Measurements from ENCODE around the gene LSM14B.
A peak's percentile ranks its signal among the peaks of the same experiment; 100 is the strongest.
"Not testable (repeated sequence)": the region's sequence is repeated elsewhere in the genome, so short reads cannot be mapped to it uniquely, and the experiment has no call there.

The LSM14B gene

DNA sequence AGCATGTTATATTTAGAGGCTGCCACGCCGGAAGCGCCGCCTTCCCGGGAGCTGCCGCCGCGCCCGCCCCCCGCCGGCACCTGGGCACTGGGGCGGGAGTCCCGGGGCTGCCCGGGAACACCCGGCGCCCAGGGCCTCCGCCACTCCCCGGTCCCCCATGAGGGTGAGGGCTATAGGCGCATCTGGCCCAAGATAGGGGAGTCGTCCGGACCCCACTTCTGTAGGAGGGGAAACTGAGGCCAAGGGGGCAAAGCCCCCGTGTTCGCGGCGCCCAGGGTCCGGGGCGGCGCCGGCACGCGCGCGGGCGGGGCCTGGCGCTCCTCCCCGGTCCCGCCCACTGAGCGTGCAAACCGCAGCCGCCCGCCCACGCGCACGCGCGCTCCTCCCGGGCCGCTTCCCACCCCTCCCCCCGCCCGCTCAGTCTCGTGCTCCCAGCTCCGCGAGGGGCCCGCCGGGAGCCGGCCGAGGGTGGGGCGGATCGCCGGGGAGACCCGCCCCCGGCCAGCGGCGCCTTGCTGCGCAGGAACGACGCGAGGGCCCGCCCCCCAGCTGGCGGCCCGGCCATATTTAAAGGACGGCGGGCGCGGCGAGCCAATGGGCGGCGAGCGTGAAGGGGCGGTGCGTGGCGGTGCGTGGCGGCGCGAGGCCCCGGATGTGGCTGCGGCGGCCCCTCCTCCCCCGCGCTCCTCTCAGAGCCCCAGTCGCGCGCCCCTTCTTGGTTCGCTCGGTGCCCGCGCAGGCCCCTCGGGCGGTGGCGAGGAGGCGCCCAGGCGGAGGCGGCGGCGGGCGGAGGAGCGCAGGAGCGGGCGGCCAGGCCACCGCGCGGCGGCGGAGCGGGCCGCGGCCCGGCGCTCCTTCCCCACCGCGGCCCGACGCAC, at the start of gene LSM14B:
LSM14B (plus strand) TSS at position 700 of the 878 bp plus-strand sequence. CDS start 192 bp downstream, outside the sequence.
- DNase-seq = peak; percentile 93 to 94

DNA sequence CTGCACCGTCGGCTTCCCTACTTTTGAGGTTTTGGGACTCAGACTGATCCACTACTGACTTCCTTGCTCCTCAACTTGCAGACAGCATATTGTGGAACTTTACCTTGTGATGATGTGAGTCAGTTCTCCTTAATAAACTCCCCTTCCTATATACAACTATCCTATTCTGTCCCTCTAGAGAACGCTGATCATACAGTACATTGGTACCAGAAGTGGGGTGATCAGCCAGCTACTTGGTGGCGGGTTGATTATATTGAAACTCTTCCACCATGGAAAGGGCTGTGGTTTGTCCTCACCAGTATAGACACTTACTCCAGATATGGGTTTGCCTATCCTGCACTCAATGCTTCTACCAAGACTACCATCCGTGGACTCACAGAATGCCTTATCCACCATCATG, 49.0 kb upstream of the LSM14B start:
- DNase-seq = no peak

DNA sequence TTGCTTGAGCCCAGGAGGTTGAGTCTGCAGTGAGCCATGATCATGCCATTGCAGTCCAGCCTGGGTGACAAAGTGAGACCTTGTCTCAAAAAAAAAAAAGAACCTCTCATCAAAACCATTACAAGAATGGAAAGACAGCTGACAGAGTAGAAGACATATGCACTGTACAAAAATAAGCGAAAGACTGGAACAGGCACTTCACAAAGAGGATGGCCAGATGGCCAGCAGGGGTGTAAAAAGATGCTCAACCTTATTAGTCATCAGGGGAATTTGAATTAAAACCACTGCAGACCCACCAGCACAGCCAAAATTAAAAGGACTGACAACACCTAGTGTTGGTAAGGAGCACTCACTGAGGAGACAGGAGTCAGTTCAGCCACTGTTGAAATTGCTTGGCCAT, 43.1 kb upstream of the LSM14B start:
- DNase-seq = no peak

DNA sequence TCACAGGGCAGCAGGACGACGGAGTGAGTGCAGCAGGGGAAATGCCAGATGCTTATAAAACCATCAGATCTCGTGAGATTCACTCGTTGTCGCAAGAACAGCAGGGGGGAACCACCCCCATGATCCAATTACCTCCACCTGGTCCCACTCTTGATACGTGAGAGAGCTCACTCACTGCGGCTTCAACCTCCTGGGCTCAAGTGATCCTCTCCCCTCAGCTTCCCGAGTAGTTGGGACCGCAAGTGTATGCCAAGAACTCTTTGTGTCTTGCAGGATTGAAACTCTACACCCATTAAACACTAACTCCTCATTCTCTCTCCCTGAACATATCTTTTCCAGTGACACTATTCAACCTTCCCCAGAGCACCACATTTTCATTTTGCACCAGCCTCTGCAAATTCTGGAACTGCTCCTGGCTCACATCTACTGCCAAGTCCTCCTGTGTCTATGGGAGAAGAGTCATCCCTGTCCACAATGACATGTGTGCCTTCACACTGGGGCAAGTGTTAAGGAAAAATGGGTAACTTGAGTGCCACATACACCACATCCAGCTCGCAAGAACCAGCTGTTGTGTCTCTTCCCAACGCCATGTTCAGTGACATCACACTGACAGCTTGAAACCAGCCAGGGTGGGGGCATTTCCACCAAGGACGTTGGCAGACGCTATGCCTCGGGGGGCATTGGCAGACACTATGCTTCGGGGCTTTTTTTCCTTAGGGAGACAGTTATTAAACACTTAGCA, 41.9 kb upstream of the LSM14B start:
- no peak for DNase-seq

DNA sequence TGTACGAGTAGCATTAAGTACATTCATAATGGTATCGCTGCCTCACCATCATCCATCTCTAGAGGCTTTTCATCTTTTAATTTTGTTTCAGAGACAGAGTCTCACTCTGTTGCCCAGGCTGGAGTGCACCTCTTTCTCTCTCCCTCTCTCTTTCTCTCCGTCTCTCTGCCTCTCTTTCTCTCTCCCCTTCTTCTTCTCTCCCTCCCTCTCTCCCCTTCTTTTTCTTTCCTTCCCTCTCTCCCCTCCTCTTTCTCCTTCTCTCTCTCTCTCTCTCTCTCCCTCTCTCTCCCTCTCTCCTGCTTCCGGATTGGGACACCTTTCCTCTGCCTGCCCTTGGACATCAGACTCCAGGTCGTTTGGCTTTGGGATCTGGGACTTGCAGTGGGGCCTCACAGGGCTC, 39.0 kb upstream of the LSM14B start:
- no peak for DNase-seq

DNA sequence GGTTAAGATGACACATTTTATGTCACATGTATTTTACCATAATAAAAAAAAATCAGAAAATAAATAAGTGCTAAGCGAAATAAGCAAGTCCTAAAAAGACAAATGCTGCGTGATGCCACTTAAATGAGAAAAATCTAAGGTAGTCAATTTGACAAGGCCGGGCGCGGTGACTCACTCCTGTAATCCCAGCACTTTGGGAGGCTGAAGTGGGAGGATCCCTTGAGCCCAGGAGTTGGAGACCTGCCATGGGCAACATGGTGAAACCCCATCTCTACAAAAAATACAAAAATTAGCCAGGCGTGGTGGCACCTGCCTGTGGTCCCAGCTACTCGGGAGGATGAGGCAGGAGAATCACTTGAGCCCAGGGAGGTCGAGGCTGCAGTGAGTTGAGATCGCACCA, 38.1 kb upstream of the LSM14B start:
- not testable (repeated sequence) for DNase-seq

DNA sequence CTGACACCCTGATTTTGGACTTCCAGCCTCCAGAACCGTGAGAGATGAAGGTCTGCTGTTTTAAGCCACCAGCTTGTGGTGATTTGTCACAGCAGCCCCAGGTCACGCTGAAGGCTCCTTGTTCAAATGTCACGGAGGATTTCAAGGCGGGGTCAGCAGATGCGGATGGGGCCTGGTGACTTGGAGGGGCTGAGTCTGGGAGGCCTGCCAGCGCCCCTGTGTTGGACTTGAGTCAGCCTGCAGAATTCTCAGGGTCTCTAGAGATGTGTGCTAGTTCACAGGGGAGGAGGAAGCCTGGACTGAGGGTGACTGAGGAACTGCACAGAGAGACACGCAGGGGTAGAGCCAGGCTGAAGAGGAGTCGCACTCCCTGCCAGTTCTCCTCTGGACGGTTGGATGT, 37.1 kb upstream of the LSM14B start:
- DNase-seq = no peak

DNA sequence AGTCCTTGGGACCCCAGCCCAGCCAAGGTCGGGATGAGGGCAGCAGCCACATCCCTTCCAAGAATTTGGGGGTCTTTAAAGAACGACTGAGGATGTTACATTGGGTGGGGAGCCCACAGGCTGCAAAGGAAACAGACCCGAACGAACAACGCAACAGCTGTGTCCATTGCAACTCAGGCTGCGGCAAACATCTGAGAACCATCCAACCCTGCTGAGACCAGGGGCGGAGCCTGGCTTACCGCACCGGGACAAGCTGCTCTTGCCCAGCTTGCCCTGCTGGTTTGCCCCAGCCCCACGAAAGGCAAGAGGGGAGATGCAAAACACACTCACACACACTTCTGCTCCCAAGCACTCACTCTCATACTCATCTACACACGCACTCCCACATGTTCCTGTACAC, 35.0 kb upstream of the LSM14B start:
- DNase-seq = no peak

DNA sequence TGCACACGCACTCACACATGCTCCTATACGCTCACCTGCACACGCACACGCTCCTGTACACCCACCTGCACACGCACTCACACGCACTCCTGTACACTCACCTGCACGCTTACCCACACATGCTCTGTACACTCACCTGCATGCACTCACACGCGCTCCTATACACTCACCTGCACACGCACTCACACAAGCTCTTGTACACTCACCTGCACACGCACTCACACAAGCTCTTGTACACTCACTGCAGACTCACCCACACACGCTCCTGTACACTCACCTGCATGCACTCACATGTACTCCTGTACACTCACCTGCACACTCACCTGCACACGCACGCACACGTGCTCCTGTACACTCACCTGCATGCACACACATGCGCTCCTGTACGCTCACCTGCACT, 34.6 kb upstream of the LSM14B start:
- no peak for DNase-seq

DNA sequence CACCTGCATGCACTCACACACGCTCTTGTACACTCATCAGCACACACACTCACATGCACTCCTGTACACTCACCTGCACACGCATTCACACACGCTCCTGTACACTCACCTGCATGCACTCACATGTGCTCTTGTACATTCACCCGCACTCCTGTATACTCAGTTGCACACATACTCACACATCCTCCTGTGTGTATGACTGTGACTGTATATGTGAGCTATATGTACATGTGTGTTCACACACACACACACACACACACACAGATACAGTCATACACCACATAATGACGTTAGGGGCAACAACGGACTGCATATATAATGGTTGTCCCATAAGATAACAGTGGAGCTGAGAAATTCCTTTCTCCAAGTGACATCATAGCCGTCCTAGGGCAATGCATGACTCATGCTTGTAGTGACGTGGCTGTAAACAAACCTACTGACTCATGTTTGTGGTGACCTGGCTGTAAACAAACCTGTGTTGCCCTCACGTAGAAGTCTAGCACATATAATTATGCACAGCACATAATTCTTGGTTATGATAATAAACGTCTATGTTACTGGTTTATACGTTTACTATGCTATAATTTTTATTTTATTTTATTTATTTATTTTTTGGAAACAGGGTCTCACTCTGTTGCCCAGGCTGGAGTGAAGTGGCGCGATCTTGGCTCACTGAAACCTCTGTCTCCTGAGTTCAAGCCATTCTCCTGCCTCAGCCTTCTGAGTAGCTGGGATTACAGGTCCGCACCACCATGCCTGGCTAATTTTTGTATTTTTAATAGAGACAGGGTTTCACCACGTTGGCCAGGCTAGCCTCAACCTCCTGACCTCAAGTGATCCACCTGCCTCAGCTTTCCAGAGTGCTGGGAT, 33.8 kb upstream of the LSM14B start:
- DNase-seq = no peak

DNA sequence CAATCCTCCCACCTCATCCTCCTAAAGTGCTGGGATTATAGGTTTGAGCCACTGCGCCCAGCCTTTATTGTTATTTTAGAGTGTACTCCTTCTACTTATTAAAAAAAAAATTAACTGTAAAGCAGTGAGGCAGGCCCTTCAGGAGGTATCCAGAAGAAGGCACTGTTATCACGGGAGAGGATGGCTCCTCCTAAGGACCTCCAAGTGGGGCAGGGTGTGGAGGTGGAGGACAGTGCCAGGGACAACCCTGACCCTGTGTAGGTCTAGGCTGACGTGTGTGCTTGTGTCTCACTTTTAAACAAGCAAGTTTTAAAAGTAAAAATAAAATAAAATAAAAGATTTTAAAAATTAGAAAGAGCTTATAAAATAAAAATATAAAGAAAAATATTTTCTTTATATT, 32.9 kb upstream of the LSM14B start:
- DNase-seq = no peak

DNA sequence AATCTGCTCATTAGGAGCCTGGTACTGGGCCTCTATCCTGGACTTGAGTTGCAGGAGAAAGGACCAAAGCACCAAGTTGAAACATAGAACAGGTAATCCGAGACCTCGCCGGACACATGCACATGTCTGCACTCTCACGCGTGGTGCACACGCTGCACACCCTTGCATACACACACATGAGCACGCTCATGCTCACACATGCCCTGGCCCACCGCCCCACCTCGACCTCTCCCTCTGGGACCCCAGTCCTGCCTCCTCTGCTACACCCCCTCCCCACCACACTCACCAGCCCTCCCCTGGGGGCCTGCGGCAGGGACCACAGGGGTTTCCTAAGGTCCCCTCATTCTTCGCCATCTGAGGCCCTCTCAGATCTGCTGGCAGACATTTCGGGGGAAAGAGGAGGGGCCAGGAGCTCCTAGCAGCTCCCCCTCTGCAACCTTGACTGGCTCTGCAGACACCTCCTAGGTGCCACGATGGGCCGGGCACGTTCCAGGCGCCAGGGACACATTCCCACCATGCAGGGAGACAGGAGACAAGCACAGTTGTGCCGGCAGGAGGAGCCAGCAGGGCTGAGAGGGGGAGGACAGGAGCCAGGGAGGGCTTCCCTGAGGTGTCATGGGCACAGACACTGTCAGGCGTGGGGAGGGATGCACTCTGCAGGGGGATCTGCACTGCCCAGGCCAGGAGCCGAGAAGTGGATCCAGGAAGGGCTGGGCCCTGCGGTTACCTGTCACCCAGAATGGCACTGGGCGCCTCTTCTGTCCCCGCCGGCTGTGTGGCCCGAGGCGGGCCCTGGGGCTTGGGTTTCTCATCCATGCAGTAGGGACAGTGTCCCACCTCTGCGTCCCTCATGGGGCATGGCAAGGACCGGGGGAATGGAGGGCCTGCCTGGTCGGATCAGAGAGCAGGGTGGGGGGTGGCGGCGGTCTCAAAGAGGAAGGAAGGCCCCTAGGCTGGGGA, 25.6 kb upstream of the LSM14B start:
- DNase-seq = no peak

DNA sequence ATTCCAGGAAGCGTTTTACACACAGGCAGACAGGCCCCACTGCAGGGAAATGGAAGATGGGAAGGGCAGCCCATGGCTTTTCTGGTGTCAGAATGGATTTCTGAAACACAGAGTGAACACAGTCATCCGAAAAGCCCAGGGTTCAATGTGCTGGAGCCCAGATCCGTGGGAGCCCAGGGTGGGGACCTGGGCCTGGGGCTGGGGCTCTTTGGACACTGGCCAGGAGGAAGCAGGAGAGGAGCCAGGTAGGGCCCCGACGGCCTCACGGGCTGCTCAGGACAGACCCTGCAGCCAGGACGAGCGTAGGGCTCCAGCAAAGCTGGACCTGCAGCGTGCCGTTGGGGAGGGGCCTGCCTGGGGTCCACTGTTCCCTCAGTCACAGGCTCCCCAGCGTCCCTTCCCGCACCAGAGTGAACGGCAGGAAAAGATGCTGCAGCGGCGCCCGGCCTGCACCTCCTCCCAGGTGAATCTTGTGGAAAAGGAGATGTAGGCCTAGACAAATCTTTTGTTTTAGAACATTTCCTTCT, 24.3 kb upstream of the LSM14B start:
- no peak for DNase-seq

DNA sequence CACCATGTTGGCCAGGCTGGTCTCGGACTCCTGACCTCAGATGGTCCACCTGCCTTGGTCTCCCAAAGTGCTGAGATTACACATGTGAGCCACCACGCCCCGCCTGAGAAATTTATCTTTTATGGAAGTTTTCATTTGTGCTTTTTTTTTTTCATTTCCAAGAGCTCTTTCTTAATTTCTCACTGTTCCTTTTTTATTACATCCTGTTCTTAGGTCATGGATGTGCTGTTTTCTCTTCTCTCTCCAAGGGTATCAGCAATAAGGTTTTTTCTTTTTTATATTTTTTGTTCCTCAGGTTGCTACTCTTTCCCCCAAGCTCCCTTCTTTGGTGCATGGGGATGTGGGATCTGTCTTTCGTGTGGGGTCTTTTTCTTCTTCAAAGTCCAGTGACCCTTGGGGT, 21.2 kb upstream of the LSM14B start:
- DNase-seq = no peak

DNA sequence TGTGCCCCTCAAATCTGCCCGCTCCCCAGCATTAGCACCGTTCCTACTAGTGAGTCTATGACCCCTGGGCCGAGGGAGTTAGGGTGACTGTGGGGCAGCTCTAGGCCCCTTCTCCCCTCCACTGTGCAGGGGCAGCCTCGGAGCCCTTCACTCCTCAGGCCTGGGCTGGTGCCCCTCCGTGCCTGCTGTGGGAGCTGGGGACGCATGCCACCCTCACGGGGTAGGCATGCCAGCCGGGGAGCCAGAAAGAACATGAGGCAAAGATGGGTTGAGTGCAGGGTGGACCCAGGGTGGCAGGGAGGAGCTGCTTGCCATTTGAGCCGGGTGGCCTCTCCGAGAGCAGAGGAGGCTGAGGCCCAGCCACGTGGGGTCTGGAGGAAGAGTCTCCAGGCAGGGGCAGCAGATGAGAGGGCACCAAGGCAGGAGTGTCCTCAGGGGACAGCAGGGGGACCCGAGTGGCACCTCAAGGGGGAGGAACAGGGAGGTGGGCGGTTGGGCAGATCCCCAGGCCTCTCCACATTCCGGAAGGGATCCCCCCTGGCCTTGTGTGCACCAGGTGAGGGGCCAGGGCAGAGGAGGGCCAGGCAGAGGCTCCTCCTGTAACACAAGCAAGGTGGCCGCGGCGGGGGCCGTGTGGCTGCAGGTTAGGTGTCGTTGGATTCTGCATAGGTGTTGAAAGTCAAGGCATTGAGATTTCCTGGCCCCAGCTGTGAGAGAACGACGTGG, 18.6 kb upstream of the LSM14B start:
- DNase-seq = no peak

DNA sequence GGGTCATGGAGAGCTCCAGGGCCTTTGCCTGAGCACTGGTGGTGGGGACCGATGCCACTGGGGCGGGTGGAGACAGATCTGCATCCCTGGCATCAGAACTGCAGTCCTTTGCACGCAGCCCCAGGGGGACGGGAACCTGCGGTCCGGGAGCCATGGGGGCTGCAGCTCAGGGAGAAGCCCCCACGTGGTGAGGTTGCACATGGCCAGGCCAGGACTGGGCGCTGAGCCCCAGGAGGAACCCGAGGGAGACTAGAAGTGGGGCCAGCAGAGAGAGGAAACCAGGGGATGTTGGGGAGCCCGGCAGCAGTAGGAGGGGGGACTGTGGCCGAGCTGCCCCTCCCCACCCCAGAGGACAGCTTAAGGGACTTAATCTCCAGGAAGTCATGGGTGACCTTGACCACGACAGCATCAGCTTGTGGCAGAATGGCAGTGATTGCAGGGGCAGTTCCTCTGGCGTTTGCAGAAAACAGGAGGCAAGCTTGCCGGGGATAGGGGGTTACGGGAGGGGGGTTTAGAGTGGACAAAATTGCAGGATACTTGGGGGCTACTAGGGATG, 18.0 kb upstream of the LSM14B start:
- no peak for DNase-seq

DNA sequence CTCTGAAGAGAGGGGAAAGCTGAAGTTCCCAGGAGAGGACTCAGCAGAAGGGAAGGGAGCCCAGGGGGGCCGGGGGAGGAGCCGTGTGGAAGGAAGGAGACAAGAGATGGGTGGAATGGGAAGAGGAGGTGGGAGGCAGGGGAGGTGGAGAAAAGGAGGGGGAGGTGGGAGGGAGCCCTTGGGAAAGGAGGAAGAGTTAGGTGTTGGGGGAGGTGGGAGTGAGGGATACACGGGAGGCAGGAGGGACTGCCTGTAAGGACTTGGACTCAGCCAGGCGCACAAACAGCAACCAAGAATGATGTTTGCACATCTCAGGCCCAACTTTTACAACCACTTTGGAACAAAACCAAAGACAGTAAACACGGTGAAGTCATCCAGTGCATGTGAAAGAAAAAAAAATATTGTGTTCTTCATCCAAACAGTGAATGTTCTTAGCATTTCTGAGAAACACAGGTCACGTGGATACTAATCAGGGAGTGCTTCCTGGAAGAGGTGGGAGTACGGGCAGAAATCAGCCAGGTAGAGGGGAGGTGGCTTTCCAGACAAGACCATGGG, 17.4 kb upstream of the LSM14B start:
- DNase-seq = no peak

DNA sequence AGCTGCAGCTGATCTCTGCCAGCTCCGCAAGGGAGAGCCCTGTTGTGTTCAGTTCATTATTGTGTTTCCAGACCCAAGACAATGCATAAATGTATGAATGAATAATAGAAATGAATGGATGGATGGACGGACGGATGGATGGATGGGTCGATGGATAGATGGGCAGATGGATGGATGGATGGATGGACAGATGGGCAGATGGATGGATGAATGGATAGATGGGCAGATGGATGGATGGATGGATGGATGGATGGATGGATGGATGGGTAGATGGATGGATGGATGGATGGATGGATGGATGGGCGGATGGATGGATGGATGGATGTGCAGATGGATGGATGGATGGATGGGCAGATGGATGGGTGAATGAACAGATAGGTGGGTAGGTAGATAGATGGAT, 16.7 kb upstream of the LSM14B start:
- DNase-seq = no peak

DNA sequence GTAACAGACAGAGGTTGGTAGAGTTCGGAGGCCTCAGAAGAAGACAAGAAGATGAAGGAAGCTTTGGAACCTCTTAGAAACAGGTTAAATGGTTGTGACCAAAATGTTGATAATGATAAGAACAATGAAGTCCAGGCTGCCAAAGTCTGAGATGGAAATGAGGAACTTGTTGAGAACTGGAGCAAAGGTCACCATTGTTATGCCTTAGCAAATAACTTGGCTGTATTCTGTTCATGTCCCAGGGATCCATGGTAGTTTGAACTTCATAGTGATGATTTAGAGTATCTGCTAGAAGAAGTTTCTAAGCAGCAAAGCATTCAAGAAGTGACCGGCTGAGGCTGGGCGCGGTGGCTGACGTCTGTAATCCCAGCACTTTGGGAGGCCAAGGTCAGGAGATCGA, 11.1 kb upstream of the LSM14B start:
- DNase-seq = peak in 1 of 2 experiments; percentile 32

DNA sequence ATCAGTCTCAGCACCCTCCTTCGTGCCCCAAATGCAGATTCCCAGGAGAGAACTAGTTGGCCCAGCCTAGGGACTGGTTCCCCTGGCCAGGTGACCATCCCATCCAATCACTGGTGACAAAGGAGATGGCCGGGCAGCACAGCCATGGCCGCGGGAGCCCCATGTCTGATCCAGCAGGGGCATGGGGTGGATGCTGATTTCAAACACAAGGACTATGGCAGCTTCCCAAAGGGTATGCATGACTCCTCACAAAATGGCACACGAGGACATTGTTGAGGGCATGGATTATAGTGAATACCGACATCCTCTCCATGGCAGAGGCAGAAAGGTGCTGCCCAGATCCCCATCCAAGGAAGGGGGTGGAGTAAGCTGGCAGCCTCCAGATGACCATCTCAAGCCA, 9.9 kb upstream of the LSM14B start:
- no peak for DNase-seq

All from Kasumi-1 (cell line).